Ovary (tissue), 9 donors: ENCODE results near the gene PNMT. TPM values are rescaled to one million over a fixed set of nuclear protein-coding genes. Genes with fewer than 3 reads are reported as not detected.
A peak's percentile ranks its signal among the peaks of the same experiment; 100 is the strongest.

Source experiments
- DNase-seq, 5 donors: peaks; one replicate each; pipeline ENCODE4 v3.0.0-alpha.2; 2019 to 2020
- H3K27ac ChIP-seq, 2 donors: fragments of 200-600 bp; one replicate each; pipeline versions ENCODE4 v1.5.1 to v1.8.0; 2019 to 2022
- H3K27me3 ChIP-seq: fragments of 200-600 bp; one replicate; pipeline ENCODE4 v1.8.0; 2022
- H3K36me3 ChIP-seq: fragments of 200-600 bp; sonication (generic); one replicate; pipeline ENCODE4 v1.5.1; 2019
- H3K4me1 ChIP-seq: one replicate; pipeline ENCODE4 v1.8.1; 2013; ENCODE audit warnings: mild to moderate bottlenecking, moderate library complexity; ENCODE audit not compliant: insufficient read depth
- H3K4me3 ChIP-seq: fragments of 200-600 bp; sonication (generic); one replicate; pipeline ENCODE4 v1.5.1; 2017
- H3K9me3 ChIP-seq, 2 donors: fragments of 200-600 bp in 1 of 2; sonication (generic) in 1 of 2; one replicate each; pipeline versions ENCODE4 v1.5.1 to v1.8.1; 2013 to 2019; ENCODE audit warnings: mild to moderate bottlenecking in 1 of 2, moderate library complexity in 1 of 2
- EP300 ChIP-seq: sonication (generic); formaldehyde crosslinking; IDR thresholded peaks from one replicate; pipeline ENCODE4 v1.6.1; 2017; ENCODE audit warnings: antibody characterized with exemption
- POLR2A ChIP-seq: fragments of 450-650 bp; IDR thresholded peaks from one replicate; pipeline ENCODE4 v1.6.1; 2017; ENCODE audit warnings: antibody characterized with exemption, mild to moderate bottlenecking, moderate library complexity
- WGBS, 3 donors: extraction: QIAGEN DNeasy Blood & Tissue Kit in 1 of 3; methylation state at CpG; one replicate each; pipeline versions ENCODE4 v1.1.5 to v1.1.7; 2013 to 2017; 5-methylcytosine and 5-hydroxymethylcytosine counted together
- intact Hi-C, 4 donors: fragments of 100-400 bp; cut with DNase I; formaldehyde crosslinking; loops; one replicate each; pipeline versions ENCODE4 v1.11.0 to v1.15.1; 2022 to 2023
- polyA plus RNA-seq, 2 donors: library from polyadenylated mRNA; stranded (reverse); fragments of 200-250 nt in 1 of 2; fragments of 350-450 nt in 1 of 2; fragmentation: Illumina TruSeq in 1 of 2; extraction: RNeasy Lipid Tissue Mini Kit (QIAGEN cat#74804) in 1 of 2; gene quantifications; one replicate each; pipeline ENCODE4 v1.2.3, GENCODE V29; 2013 to 2014
- total RNA-seq, 7 donors: library from RNA; depleted of rRNA in 2 of 7; stranded (reverse); fragments of >200 nt in 2 of 7; fragmentation: NEBNext Ultra II Directional in 3 of 7; extraction: Animal tissue kit (Norgen Biotek cat#: 25700) in 3 of 7; gene quantifications; one replicate each; pipeline versions ENCODE4 v1.1.0 to v1.2.4, GENCODE V29; 2016 to 2023
- TF ChIP-seq, protein P1 (sequence below), 3 donors: fragments of 450-650 bp in 2 of 3; fragments of 200-600 bp in 1 of 3; IDR thresholded peaks; one replicate each; pipeline versions ENCODE4 v1.5.1 to v1.8.0; 2016 to 2022; ENCODE audit warnings: antibody characterized with exemption in 3 of 3, mild to moderate bottlenecking in 1 of 3
- donor health status: DM: no; HTN: no; CAD: no; lungs with moderate emphysema.
- donor health status: DM: no; HTN: no; CAD: no.
- donor health status: Bipolar disorder and iron deficiency.
- donor health status: DM: yes; HTN: yes; CAD: no.
- donor health status: DM: no; HTN: no; CAD: no.
- donor health status: DM: yes; HTN: yes; CAD: no.

PNMT gene
- total and polyA plus RNA-seq, 9 donors: 0.60 to 5.1 (median 1.3) TPM; not detected in 2

- Histone ChIP-seq H3K27me3 (no peaks in the 10 kb centered on the region), H3K36me3 (no peaks in the 10 kb centered on the region), H3K27ac (no peak overlapping the region), H3K9me3 (no peaks in the 10 kb centered on the region), H3K4me3 (no peak overlapping the region), H3K4me1 (peaks cover 10% of the 10 kb centered on the region)
- TF ChIP-seq, protein P1, sequence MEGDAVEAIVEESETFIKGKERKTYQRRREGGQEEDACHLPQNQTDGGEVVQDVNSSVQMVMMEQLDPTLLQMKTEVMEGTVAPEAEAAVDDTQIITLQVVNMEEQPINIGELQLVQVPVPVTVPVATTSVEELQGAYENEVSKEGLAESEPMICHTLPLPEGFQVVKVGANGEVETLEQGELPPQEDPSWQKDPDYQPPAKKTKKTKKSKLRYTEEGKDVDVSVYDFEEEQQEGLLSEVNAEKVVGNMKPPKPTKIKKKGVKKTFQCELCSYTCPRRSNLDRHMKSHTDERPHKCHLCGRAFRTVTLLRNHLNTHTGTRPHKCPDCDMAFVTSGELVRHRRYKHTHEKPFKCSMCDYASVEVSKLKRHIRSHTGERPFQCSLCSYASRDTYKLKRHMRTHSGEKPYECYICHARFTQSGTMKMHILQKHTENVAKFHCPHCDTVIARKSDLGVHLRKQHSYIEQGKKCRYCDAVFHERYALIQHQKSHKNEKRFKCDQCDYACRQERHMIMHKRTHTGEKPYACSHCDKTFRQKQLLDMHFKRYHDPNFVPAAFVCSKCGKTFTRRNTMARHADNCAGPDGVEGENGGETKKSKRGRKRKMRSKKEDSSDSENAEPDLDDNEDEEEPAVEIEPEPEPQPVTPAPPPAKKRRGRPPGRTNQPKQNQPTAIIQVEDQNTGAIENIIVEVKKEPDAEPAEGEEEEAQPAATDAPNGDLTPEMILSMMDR (IDR thresholded peaks at IDR 0.05): peak; percentile 41 to 69 (median 54)
- TF ChIP-seq POLR2A: no peak
- TF ChIP-seq EP300: no peak
- WGBS, 3 donors: 42 to 50% (median 44%) methylated on average over 2 of the region's 2 CpGs
- no peak for DNase-seq
- intact Hi-C loops: loop anchor here in 1 of 4 donors (5.0 kb wide), 1 partner anchor 98 kb away; the partner anchor contains the start of gene MIEN1
Observed at GRCh38 chr17:39634384-39634871, 33.8 kb upstream of the PNMT start.

DNA sequence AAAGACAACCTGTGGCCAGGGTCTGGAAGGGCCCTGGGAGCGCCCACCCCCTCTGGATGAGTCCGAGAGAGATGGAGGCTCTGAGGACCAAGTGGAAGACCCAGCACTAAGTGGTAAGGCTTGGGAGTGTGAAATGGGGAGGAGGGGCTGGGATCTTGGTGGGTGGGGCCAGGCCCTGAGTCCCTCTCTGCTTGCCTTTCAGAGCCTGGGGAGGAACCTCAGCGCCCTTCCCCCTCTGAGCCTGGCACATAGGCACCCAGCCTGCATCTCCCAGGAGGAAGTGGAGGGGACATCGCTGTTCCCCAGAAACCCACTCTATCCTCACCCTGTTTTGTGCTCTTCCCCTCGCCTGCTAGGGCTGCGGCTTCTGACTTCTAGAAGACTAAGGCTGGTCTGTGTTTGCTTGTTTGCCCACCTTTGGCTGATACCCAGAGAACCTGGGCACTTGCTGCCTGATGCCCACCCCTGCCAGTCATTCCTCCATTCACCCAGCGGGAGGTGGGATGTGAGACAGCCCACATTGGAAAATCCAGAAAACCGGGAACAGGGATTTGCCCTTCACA is 32.6 kb upstream of the PNMT start:
- Histone ChIP-seq H3K4me1 (peaks cover 15% of the 10 kb centered on the region), H3K27me3 (no peaks in the 10 kb centered on the region), H3K27ac (peak overlapping the region in 1 of 2 donors; percentile 93), H3K36me3 (no peaks in the 10 kb centered on the region), H3K4me3 (no peak overlapping the region), H3K9me3 (no peaks in the 10 kb centered on the region)
- intact Hi-C loops: no loop called here
- WGBS, 3 donors: 86 to 88% (median 88%) methylated on average over 8 of the region's 8 CpGs
- TF ChIP-seq, protein P1 (IDR thresholded peaks at IDR 0.05): no peak
- no peak for TF ChIP-seq POLR2A
- no peak for TF ChIP-seq EP300
- no peak for DNase-seq

DNA sequence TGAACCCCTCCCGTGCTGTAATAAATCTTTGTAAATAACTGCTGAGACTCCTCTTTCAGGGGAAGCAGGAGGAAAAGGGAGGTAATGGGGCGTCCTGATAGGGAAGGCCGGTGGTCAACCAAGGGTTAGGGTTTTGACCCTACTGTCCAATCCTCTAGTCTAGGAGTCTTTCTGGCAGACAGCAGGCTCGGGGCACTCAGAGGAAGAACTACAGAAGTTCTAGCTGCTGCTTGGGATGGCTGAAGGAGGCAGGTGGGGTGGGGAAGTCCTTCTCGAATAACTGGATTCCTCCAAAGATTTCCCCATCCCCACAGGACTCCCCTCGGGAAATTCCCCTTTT is 31.7 kb upstream of the PNMT start:
- WGBS, 3 donors: 9 to 12% (median 11%) methylated on average over 6 of the region's 6 CpGs
- Histone ChIP-seq H3K4me1 (peaks cover 15% of the 10 kb centered on the region), H3K36me3 (no peaks in the 10 kb centered on the region), H3K27ac (peak overlapping the region; percentile 88 to 93), H3K27me3 (no peaks in the 10 kb centered on the region), H3K4me3 (peak overlapping the region; percentile 87), H3K9me3 (no peaks in the 10 kb centered on the region)
- TF ChIP-seq EP300 (no peak), POLR2A (no peak)
- TF ChIP-seq, protein P1 (IDR thresholded peaks at IDR 0.05): no peak
- intact Hi-C loops: no loop called here
- DNase-seq: no peak

- H3K4me3 ChIP-seq: peak within 1 kb of the TSS; percentile 87
- 0 to 1% (median 0%) methylated on average over 59 to 69 of the region's 69 CpGs for WGBS, 3 donors
- no peaks in the 10 kb centered on the region for H3K27me3 ChIP-seq
- intact Hi-C loops: no loop called here
- peak within 1 kb of the TSS; percentile 88 to 93 for H3K27ac ChIP-seq
- H3K4me1 ChIP-seq: peaks cover 15% of the 10 kb centered on the region
- H3K9me3 ChIP-seq: no peaks in the 10 kb centered on the region
- no peaks in the 10 kb centered on the region for H3K36me3 ChIP-seq
- DNase-seq: peak; percentile 90 to 95 (median 93)
- TF ChIP-seq EP300: no peak
- peak; percentile 57 for TF ChIP-seq POLR2A
- TF ChIP-seq, protein P1 (IDR thresholded peaks at IDR 0.05): peak in 1 of 3 donors; percentile 38
Observed at GRCh38 chr17:39636927-39637736, 31.1 kb upstream of the PNMT start, which contains the start of gene STARD3. Gene STARD3 (plus strand): TSS chr17:39637144. CDS start chr17:39653532, 16,388 bp downstream.
